Activated naive CD4-positive, alpha-beta T cell treated with anti-CD3 and anti-CD28 coated beads, Interleukin-2, amount 10 ng/mL, durations not matched to agents 7 days and 5 days (primary cell): ENCODE data around the gene KDM8.

ENCODE experiments used
- CTCF ChIA-PET: fragments of 350-600 bp; sonication (Branson Sonifier 250); formaldehyde crosslinking; loops from one replicate; lab custom pipeline; 2021; ENCODE audit warnings: antibody characterized with exemption; lab: Charles Lee
- DNase-seq: peaks from one replicate; pipeline ENCODE4 v3.0.0-alpha.2; 2020
- H3K27ac Mint-ChIP-seq: one replicate; pipeline ENCODE4 v1.8.0; 2021; ENCODE audit warnings: mild to moderate bottlenecking, moderate library complexity, mixed read lengths
- H3K27me3 Mint-ChIP-seq: one replicate; pipeline ENCODE4 v1.8.0; 2021; ENCODE audit warnings: mild to moderate bottlenecking, mixed read lengths
- H3K36me3 Mint-ChIP-seq: one replicate; pipeline ENCODE4 v1.8.0; 2021; ENCODE audit warnings: mixed read lengths
- H3K4me1 Mint-ChIP-seq: one replicate; pipeline ENCODE4 v1.8.0; 2021; ENCODE audit warnings: mixed read lengths
- H3K4me3 Mint-ChIP-seq: one replicate; pipeline ENCODE4 v1.8.0; 2021; ENCODE audit warnings: mild to moderate bottlenecking, moderate library complexity, mixed read lengths
- H3K9me3 Mint-ChIP-seq: one replicate; pipeline ENCODE4 v1.8.0; 2021; ENCODE audit warnings: mixed read lengths

KDM8 gene

DNA sequence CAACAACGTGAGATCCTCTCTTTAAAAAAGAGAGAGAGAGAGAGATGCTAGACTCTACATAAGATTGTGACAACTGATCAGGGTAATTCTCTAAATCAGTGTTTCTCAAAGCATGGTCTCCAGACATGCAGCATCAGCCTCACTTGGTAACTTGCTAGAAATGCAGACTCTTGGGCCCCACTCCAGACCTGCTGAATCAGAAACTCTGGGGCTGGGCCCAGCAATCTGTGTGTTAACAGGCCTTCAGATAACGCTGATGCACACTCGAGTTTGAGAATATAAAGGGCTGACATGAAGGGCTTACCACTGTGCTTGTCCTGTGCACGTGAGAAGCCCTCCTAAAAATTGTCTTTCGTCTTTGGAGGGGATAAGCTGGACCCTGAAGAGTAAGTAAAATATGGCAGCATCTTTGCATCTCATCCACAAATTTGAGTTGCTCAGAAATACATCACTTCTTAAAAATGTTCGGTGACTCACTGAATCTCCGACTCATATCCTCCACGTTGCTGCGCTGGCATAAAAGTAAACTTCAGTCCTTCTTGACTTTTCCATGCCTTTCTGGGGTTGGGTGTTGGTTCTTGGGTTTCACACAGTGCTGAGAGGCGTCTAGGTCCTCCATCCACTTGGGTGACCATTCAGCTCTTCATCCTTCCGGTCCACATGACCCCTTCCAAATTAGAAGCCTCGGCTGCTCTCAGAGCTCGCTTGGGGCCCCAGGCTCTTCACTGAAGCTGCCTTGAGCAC is 26.1 kb upstream of the KDM8 start:
- H3K27me3 Mint-ChIP-seq, result peaks cover 14% of the 10 kb centered on the region
- no peak overlapping the region for H3K27ac Mint-ChIP-seq
- CTCF ChIA-PET, result interaction anchor here (0.8 to 5.6 kb wide), 8 partner anchors 8 to 198 kb away, joined by 3 to 111 read pairs (median 20); no protein-coding TSS in a partner anchor
- DNase-seq, result no peak
- peaks cover 4% of the 10 kb centered on the region for H3K36me3 Mint-ChIP-seq
- H3K4me1 Mint-ChIP-seq, result peaks cover 89% of the 10 kb centered on the region
- H3K4me3 Mint-ChIP-seq, result no peak overlapping the region
- H3K9me3 Mint-ChIP-seq, result peaks cover 5% of the 10 kb centered on the region

DNA sequence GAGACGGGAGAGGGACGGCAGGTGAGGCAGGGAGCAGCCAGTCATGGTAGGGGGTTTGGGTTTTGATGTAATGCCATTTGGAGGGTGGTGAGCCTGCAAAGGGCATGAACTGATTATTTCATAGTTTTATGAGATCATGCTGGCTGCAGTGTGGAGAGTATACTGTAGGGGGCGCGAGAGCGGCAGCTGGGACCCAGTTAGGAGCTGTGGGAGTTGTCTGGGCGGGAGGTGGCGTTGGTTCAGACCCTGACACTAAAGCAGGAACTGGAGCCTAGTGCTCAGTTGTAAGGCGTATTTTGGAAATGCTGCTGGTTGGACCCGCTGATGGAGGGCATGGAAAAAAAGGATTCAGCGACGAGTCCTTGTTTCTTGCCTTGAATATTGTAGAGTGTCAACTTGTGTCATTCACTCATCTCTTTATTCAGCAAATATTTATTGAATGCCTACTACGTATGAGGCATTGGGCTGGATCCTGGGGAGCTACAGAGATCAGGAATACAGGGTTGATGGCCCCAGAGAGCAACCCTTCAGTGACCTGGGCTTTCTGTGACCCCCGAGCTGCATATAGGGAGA is 23.7 kb upstream of the KDM8 start:
- DNase-seq, result peak; percentile 94
- CTCF ChIA-PET, result interaction anchor here (0.5 to 5.6 kb wide), 41 partner anchors 8 to 298 kb away, joined by 3 to 111 read pairs (median 4); partner anchors contain the start of gene KDM8
- peak overlapping the region; percentile 35 for H3K27ac Mint-ChIP-seq
- peaks cover 6% of the 10 kb centered on the region for H3K36me3 Mint-ChIP-seq
- no peak overlapping the region for H3K4me3 Mint-ChIP-seq
- H3K4me1 Mint-ChIP-seq, result peaks cover 68% of the 10 kb centered on the region
- peaks cover 16% of the 10 kb centered on the region for H3K27me3 Mint-ChIP-seq
- H3K9me3 Mint-ChIP-seq, result peaks cover 5% of the 10 kb centered on the region

- Mint-ChIP-seq H3K27me3 (peaks cover 16% of the 10 kb centered on the region), H3K4me1 (peaks cover 69% of the 10 kb centered on the region), H3K36me3 (peaks cover 6% of the 10 kb centered on the region), H3K4me3 (no peak overlapping the region), H3K9me3 (peaks cover 5% of the 10 kb centered on the region), H3K27ac (no peak overlapping the region)
- CTCF ChIA-PET, result interaction anchor here (1.1 to 5.6 kb wide), 11 partner anchors 15 to 186 kb away, joined by 3 to 111 read pairs (median 19); partner anchors contain the start of gene KDM8
- no peak for DNase-seq
These were observed 22.1 kb upstream of the KDM8 start for GRCh38 chr16:27181019-27181790.

- H3K4me3 Mint-ChIP-seq, result no peak overlapping the region
- peaks cover 16% of the 10 kb centered on the region for H3K27me3 Mint-ChIP-seq
- peaks cover 5% of the 10 kb centered on the region for H3K9me3 Mint-ChIP-seq
- no peak overlapping the region for H3K27ac Mint-ChIP-seq
- CTCF ChIA-PET, result no interaction called here
- H3K4me1 Mint-ChIP-seq, result peaks cover 56% of the 10 kb centered on the region
- no peak for DNase-seq
- H3K36me3 Mint-ChIP-seq, result peaks cover 6% of the 10 kb centered on the region
These were observed 20.4 kb upstream of the KDM8 start for GRCh38 chr16:27182906-27183405.

- H3K4me1 Mint-ChIP-seq, result peaks cover 35% of the 10 kb centered on the region
- CTCF ChIA-PET, result interaction anchor here (1.1 kb wide), 1 partner anchor 11 kb away, joined by 4 read pairs; no protein-coding TSS in a partner anchor
- DNase-seq, result no peak
- H3K4me3 Mint-ChIP-seq, result no peak overlapping the region
- H3K9me3 Mint-ChIP-seq, result peaks cover 5% of the 10 kb centered on the region
- H3K27ac Mint-ChIP-seq, result no peak overlapping the region
- H3K36me3 Mint-ChIP-seq, result peaks cover 6% of the 10 kb centered on the region
- H3K27me3 Mint-ChIP-seq, result peaks cover 31% of the 10 kb centered on the region
These were observed 17.6 kb upstream of the KDM8 start for GRCh38 chr16:27185776-27186130.

GRCh38 chr16:27188633-27189032 is 14.7 kb upstream of the KDM8 start:
- Mint-ChIP-seq H3K9me3 (no peaks in the 10 kb centered on the region), H3K27ac (no peak overlapping the region), H3K4me1 (peaks cover 40% of the 10 kb centered on the region), H3K27me3 (peaks cover 17% of the 10 kb centered on the region), H3K4me3 (no peak overlapping the region), H3K36me3 (no peaks in the 10 kb centered on the region)
- no peak for DNase-seq
- CTCF ChIA-PET, result interaction anchor here (2.7 kb wide), 1 partner anchor 10 kb away, joined by 18 read pairs; no protein-coding TSS in a partner anchor

GRCh38 chr16:27189335-27189972 is 13.9 kb upstream of the KDM8 start:
- H3K27ac Mint-ChIP-seq, result no peak overlapping the region
- H3K36me3 Mint-ChIP-seq, result peaks cover 6% of the 10 kb centered on the region
- peaks cover 45% of the 10 kb centered on the region for H3K4me1 Mint-ChIP-seq
- peaks cover 17% of the 10 kb centered on the region for H3K27me3 Mint-ChIP-seq
- CTCF ChIA-PET, result interaction anchor here (1.2 to 2.7 kb wide), 2 partner anchors 10 to 45 kb away, joined by 3 to 18 read pairs; no protein-coding TSS in a partner anchor
- H3K4me3 Mint-ChIP-seq, result no peak overlapping the region
- no peak for DNase-seq
- H3K9me3 Mint-ChIP-seq, result peaks cover 3% of the 10 kb centered on the region

- H3K27me3 Mint-ChIP-seq, result peaks cover 17% of the 10 kb centered on the region
- peaks cover 11% of the 10 kb centered on the region for H3K9me3 Mint-ChIP-seq
- peaks cover 45% of the 10 kb centered on the region for H3K4me1 Mint-ChIP-seq
- H3K36me3 Mint-ChIP-seq, result peaks cover 14% of the 10 kb centered on the region
- CTCF ChIA-PET, result interaction anchor here (0.6 to 2.7 kb wide), 4 partner anchors 11 to 136 kb away, joined by 3 to 18 read pairs (median 4); no protein-coding TSS in a partner anchor
- H3K4me3 Mint-ChIP-seq, result no peak overlapping the region
- H3K27ac Mint-ChIP-seq, result no peak overlapping the region
- DNase-seq, result no peak
These were observed 12.9 kb upstream of the KDM8 start for GRCh38 chr16:27190316-27190871.

GRCh38 chr16:27191352-27191924 is 11.9 kb upstream of the KDM8 start:
- Mint-ChIP-seq H3K4me1 (peaks cover 47% of the 10 kb centered on the region), H3K27me3 (peaks cover 17% of the 10 kb centered on the region), H3K27ac (no peak overlapping the region), H3K36me3 (peaks cover 17% of the 10 kb centered on the region), H3K4me3 (no peak overlapping the region), H3K9me3 (peaks cover 11% of the 10 kb centered on the region)
- CTCF ChIA-PET, result interaction anchor here (2.7 kb wide), 1 partner anchor 12 kb away, joined by 18 read pairs; no protein-coding TSS in a partner anchor
- no peak for DNase-seq

DNA sequence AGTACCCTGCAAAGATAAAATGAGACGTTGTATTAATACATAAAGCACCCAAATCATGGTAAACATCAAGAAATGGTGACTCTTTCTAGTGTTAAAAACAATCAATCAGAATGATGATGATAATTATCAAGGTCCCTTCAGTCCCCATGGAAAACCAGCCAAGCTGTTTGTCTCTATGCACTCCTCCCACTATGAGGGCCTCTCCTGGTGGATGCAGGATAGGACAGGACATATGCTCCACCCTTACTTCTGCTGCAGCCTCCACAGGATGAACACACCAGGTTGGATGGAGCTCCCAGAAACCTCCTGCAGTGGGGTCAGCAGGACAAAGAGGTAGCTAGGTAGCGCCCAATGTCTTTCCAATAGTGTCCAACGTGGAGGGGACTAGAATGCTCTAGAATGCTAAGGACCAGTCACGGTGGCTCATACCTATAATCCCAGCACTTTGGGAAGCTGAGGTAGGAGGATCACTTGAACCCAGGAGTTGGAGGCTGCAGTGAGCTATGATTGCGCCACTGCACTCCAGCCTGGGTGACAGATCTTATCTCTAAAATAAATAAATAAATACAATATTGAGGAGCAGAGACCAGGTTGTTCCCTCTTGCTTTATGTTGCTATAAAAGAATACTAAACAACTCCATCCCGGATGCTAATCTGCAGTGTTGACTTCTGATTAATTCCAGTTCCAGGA is 9.9 kb upstream of the KDM8 start:
- Mint-ChIP-seq H3K4me1 (peaks cover 64% of the 10 kb centered on the region), H3K36me3 (peaks cover 18% of the 10 kb centered on the region), H3K9me3 (peaks cover 11% of the 10 kb centered on the region), H3K4me3 (no peak overlapping the region), H3K27me3 (peaks cover 17% of the 10 kb centered on the region), H3K27ac (no peak overlapping the region)
- CTCF ChIA-PET, result interaction anchor here (0.8 to 1.8 kb wide), 3 partner anchors 14 to 145 kb away, joined by 3 to 8 read pairs (median 3); no protein-coding TSS in a partner anchor
- DNase-seq, result no peak

DNA sequence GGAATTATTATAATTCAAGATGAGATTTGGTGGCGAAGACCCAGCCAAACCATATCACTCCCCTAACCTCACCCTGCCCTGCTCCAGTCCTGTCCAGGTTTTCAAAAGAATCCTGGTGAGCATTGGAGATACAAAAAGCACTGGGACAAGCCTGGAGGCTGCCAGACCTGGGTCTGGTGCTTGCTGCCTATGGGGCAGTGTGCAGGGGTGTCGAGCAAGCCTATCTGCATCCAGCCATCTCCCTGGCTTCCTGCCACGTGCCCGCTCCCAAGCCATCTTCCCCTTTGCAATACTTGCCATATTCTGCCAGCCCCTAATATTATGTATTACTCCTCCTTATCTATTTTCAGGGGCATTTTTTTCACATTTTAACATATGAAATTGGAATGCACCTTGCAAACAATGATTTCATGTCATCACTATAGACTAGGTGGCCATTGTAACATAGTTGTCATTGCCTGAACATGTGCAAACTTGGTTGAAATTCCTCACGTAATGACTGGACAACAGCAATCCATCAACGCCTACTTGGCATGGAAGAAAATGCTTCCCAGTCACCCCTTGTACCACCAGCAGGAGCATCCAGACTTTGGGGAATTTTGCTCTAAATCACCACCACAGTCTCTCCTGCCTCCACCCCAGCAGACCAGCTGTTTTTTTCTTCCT is 8.1 kb upstream of the KDM8 start:
- peaks cover 18% of the 10 kb centered on the region for H3K36me3 Mint-ChIP-seq
- peaks cover 78% of the 10 kb centered on the region for H3K4me1 Mint-ChIP-seq
- H3K27me3 Mint-ChIP-seq, result peaks cover 3% of the 10 kb centered on the region
- DNase-seq, result no peak
- CTCF ChIA-PET, result interaction anchor here (1.5 to 1.8 kb wide), 3 partner anchors 14 to 16 kb away, joined by 5 to 12 read pairs (median 8); no protein-coding TSS in a partner anchor
- peak overlapping the region; percentile 98 for H3K27ac Mint-ChIP-seq
- no peak overlapping the region for H3K4me3 Mint-ChIP-seq
- peaks cover 11% of the 10 kb centered on the region for H3K9me3 Mint-ChIP-seq
